Caco-2 (cell line): ENCODE measurements around the gene CALML3. TPM values are rescaled to one million over a fixed set of nuclear protein-coding genes. Genes with fewer than 3 reads are reported as not detected.
"Not testable (repeated sequence)": the region's sequence is repeated elsewhere in the genome, so short reads cannot be mapped to it uniquely, and the experiment has no call there.

ENCODE experiments used
- BruUV-seq: library from RNA; stranded (reverse); fragments of 400-500 nt; replicated peaks from 2 replicates; lab custom pipeline; 2021; lab: Mats Ljungman, UMichigan
- CTCF ChIA-PET: fragments of 300-600 bp; sonication (Branson Sonifier 250); formaldehyde crosslinking; loops from one replicate; lab custom pipeline; 2022; ENCODE audit warnings: antibody characterized with exemption; lab: Charles Lee
- POLR2A ChIA-PET: fragments of 300-600 bp; sonication (Branson Sonifier 250); formaldehyde crosslinking; loops from one replicate; lab custom pipeline; 2022; ENCODE audit warnings: antibody characterized with exemption; lab: Charles Lee
- DNase-seq, 2 experiments: peaks; one replicate each; pipeline versions ENCODE4 v3.0.0 to v3.0.0-alpha.2; 2020 to 2022
- H3K27me3 ChIP-seq: replicated peaks from 2 replicates; pipeline ENCODE4 v1.6.0; 2011; ENCODE audit warnings: low read length; ENCODE audit not compliant: control insufficient read depth, insufficient read depth
- H3K36me3 ChIP-seq: 2 replicates; pipeline ENCODE4 v1.5.1; 2011; ENCODE audit warnings: low read length; ENCODE audit not compliant: control insufficient read depth, insufficient read depth
- H3K4me1 ChIP-seq: fragments of 250-450 bp; sonication (Bioruptor Pico); 2 replicates; pipeline ENCODE4 v1.5.1; 2020; ENCODE audit warnings: mild to moderate bottlenecking
- H3K4me3 ChIP-seq: 2 replicates; pipeline ENCODE4 v1.5.1; 2011; ENCODE audit warnings: low read depth, mild to moderate bottlenecking, control low read depth, low read length
- H3K9me3 ChIP-seq: fragments of 250-450 bp; sonication (Bioruptor Pico); 2 replicates; pipeline ENCODE4 v1.5.1; 2020; ENCODE audit warnings: mild to moderate bottlenecking, moderate library complexity
- H3K27ac Mint-ChIP-seq: one replicate; pipeline ENCODE4 v1.8.0; 2022; ENCODE audit warnings: mixed read lengths; ENCODE audit not compliant: unreplicated experiment
- H3K27me3 Mint-ChIP-seq: one replicate; pipeline ENCODE4 v1.8.0; 2022; ENCODE audit warnings: mixed read lengths; ENCODE audit not compliant: insufficient read depth, unreplicated experiment
- H3K36me3 Mint-ChIP-seq: one replicate; pipeline ENCODE4 v1.8.0; 2022; ENCODE audit warnings: mild to moderate bottlenecking, mixed read lengths; ENCODE audit not compliant: insufficient read depth, unreplicated experiment
- H3K4me1 Mint-ChIP-seq: one replicate; pipeline ENCODE4 v1.8.0; 2022; ENCODE audit warnings: low read depth, mixed read lengths; ENCODE audit not compliant: unreplicated experiment
- H3K4me3 Mint-ChIP-seq: one replicate; pipeline ENCODE4 v1.8.0; 2022; ENCODE audit warnings: mild to moderate bottlenecking, moderate library complexity, mixed read lengths; ENCODE audit not compliant: unreplicated experiment
- H3K9me3 Mint-ChIP-seq: one replicate; pipeline ENCODE4 v1.8.0; 2022; ENCODE audit warnings: mixed read lengths; ENCODE audit not compliant: unreplicated experiment
- intact Hi-C: fragments of 100-400 bp; cut with micrococcal nuclease; formaldehyde crosslinking; loops from one replicate; pipeline ENCODE4 v1.10.0; 2022; ENCODE audit not compliant: unreplicated experiment
- total RNA-seq: library from RNA; stranded (reverse); gene quantifications from 2 replicates; pipeline ENCODE4 v1.2.3, GENCODE V29; 2022
- TF ChIP-seq, protein P1 (sequence below), 2 experiments: fragments of 200-600 bp in 1 of 2; IDR thresholded peaks; 1 replicate in 1 of 2; 2 replicates in 1 of 2; pipeline versions ENCODE4 v1.5.1 to v1.8.0; 2011 to 2022; ENCODE audit warnings: antibody characterized with exemption in 1 of 2, control low read depth in 1 of 2, inconsistent platforms in 1 of 2, low read depth in 1 of 2, low read length in 1 of 2, mild to moderate bottlenecking in 1 of 2, moderate library complexity in 1 of 2; ENCODE audit not compliant: insufficient read depth in 1 of 2, severe bottlenecking in 1 of 2, unreplicated experiment in 1 of 2

The CALML3 gene
- total RNA-seq, 1 experiment from 2014 or later, result 0.18 TPM

DNA sequence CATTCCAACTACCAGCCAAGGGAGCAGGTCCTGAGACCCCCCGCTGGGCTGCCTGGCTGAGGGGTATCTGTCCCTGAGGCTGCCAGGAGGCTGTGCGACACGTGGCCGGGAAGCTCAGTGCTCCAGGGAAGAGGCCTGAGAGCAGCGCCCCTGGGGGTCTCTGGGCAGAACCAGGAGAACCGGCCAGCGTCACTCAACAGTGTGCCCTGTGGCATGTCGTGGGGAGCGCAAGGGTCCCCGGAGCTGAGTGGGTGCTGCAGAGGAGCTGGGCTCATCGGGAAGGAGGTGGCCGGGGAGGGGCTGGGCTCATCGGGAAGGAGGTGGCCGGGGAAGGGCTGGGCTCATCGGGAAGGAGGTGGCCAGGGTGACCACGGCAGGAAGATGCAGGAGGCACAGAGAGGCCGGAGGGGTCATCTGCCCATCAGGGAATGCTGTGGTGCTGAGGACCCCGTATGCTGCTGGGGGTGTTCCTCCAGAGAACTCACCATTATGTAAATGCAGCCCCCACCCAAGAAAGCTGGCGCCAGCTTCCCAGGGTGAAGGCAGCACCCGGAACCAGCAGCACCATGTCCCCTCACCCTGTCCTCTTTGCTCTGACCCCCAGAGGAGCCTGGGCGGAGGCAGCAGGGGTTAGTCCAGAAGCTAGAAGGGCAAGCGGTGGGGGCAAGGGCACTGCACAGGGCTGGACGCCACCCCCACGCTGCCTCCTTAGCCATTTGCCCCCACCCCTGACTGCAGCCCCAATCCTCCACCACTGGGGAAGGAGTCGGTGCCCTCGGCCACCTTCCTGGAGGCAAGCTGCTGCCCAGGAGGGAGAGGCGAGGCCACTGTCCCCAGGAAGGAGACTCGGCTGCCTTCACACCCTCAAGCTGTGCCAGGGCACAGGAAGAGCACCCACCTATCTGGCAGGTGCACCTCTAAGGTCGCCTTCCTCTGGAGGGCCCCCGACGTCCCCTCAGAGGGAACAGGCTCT, 33.3 kb downstream of the CALML3 start:
- ChIA-PET CTCF (interaction anchor here (0.6 to 2.6 kb wide), 3 partner anchors 9 to 69 kb away, joined by 3 to 8 read pairs (median 4); no protein-coding TSS in a partner anchor), POLR2A (no interaction called here)
- H3K27me3 ChIP-seq, result no peaks in the 10 kb centered on the region
- peaks cover 28% of the 10 kb centered on the region for H3K4me1 ChIP-seq
- no peak overlapping the region for H3K4me3 ChIP-seq
- peak in 1 of 2 experiments; percentile 34 for DNase-seq
- peaks cover 14% of the 10 kb centered on the region for H3K4me1 Mint-ChIP-seq
- no TSS peak for BruUV-seq
- H3K9me3 Mint-ChIP-seq, result no peaks in the 10 kb centered on the region
- no peaks in the 10 kb centered on the region for H3K36me3 Mint-ChIP-seq
- intact Hi-C loops, result no loop called here
- H3K4me3 Mint-ChIP-seq, result no peak overlapping the region
- H3K9me3 ChIP-seq, result no peaks in the 10 kb centered on the region
- H3K36me3 ChIP-seq, result no peaks in the 10 kb centered on the region
- TF ChIP-seq, protein P1, sequence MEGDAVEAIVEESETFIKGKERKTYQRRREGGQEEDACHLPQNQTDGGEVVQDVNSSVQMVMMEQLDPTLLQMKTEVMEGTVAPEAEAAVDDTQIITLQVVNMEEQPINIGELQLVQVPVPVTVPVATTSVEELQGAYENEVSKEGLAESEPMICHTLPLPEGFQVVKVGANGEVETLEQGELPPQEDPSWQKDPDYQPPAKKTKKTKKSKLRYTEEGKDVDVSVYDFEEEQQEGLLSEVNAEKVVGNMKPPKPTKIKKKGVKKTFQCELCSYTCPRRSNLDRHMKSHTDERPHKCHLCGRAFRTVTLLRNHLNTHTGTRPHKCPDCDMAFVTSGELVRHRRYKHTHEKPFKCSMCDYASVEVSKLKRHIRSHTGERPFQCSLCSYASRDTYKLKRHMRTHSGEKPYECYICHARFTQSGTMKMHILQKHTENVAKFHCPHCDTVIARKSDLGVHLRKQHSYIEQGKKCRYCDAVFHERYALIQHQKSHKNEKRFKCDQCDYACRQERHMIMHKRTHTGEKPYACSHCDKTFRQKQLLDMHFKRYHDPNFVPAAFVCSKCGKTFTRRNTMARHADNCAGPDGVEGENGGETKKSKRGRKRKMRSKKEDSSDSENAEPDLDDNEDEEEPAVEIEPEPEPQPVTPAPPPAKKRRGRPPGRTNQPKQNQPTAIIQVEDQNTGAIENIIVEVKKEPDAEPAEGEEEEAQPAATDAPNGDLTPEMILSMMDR (IDR thresholded peaks at IDR 0.05; ENCODE audit: insufficient read depth in 1 of 2, low read depth in 1 of 2, low read length in 1 of 2, severe bottlenecking in 1 of 2, unreplicated experiment in 1 of 2), result no peak
- no peaks in the 10 kb centered on the region for H3K27me3 Mint-ChIP-seq
- no peak overlapping the region for H3K27ac Mint-ChIP-seq

DNA sequence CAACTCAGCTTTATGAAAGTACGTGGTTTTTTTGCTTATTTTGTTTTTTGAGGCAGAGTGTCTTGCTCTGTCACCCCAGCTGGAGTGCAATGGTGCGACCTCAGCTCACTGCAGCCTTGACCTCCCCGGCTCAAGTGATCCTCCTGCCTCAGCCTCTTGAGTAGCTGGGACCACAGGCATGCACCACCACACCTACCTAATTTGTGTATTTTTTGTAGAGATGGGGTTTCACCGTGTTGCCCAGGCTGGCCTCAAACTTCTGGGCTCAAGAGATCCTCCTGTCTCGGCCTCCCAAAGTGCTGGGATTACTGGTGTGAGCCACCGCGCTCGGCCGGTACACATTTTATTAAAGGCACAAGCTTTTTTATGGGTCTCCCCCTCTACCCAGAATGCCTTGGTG, 34.3 kb downstream of the CALML3 start:
- H3K36me3 Mint-ChIP-seq, H3K27me3 ChIP-seq, H3K4me3 Mint-ChIP-seq, H3K9me3 Mint-ChIP-seq, POLR2A ChIA-PET, H3K36me3 ChIP-seq, H3K4me3 ChIP-seq, H3K27me3 Mint-ChIP-seq, H3K9me3 ChIP-seq, BruUV-seq, H3K27ac Mint-ChIP-seq, intact Hi-C loops: not testable (repeated sequence)
- H3K4me1 ChIP-seq, result peaks cover 28% of the 10 kb centered on the region
- CTCF ChIA-PET, result interaction anchor here (0.7 kb wide), 1 partner anchor 8 kb away, joined by 4 read pairs; no protein-coding TSS in a partner anchor
- peak in 1 of 2 experiments; percentile 9 for DNase-seq
- H3K4me1 Mint-ChIP-seq, result peaks cover 14% of the 10 kb centered on the region

DNA sequence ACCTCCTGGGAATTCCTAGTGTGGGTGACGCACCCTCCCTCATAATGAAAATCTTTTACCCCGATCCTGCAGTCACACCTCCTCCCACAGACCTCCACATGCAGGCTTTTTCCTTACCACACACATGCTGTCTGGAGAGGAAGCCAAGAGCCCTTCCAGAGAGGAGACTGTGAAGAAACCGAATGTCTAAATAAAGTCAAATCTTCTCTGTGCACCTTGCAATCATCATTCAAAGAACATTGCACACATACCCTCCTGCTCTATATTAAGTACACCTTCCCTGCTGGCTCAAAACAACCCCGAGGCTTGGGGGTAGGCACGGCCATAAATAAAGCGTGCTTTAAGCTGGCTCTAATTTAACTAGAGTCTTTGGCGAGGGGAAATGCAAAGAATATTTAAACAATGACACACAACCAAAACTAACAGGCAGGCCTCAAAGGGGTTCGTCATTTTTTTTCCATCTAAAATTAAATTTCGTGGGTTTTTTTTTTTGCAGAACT, 34.9 kb downstream of the CALML3 start:
- Histone ChIP-seq H3K36me3 (no peaks in the 10 kb centered on the region), H3K9me3 (no peaks in the 10 kb centered on the region), H3K4me3 (no peak overlapping the region), H3K27me3 (no peaks in the 10 kb centered on the region), H3K4me1 (peaks cover 24% of the 10 kb centered on the region)
- Mint-ChIP-seq H3K4me3 (no peak overlapping the region), H3K27me3 (no peaks in the 10 kb centered on the region), H3K4me1 (peaks cover 16% of the 10 kb centered on the region), H3K36me3 (no peaks in the 10 kb centered on the region), H3K9me3 (no peaks in the 10 kb centered on the region), H3K27ac (no peak overlapping the region)
- BruUV-seq, result no TSS peak
- POLR2A ChIA-PET, result no interaction called here
- TF ChIP-seq, protein P1 (IDR thresholded peaks at IDR 0.05; ENCODE audit: insufficient read depth in 1 of 2, low read depth in 1 of 2, low read length in 1 of 2, severe bottlenecking in 1 of 2, unreplicated experiment in 1 of 2), result no peak
- CTCF ChIA-PET, result no interaction called here
- intact Hi-C loops, result no loop called here
- peak in 1 of 2 experiments; percentile 14 for DNase-seq
